K562 (cell line): ENCODE results near the gene FBN1. TPM values are rescaled to one million over a fixed set of nuclear protein-coding genes. Genes with fewer than 3 reads are reported as not detected.

Experiments
- ATAC-seq: fragments of 200-7000 bp; cut with Tn5 transposase; 3 replicates; pipeline ENCODE4 v1.9.1; 2020; ENCODE audit warnings: moderate library complexity
- BruUV-seq: library from RNA; stranded (reverse); fragments of 400-500 nt; replicated peaks from 2 replicates; lab custom pipeline; 2021; lab: Mats Ljungman, UMichigan
- CTCF ChIA-PET: fragments of 300-600 bp; formaldehyde crosslinking; extraction: SDS; loops from one replicate; lab custom pipeline; 2021; ENCODE audit warnings: low intra/inter-chr PET ratio; lab: Yijun Ruan, JAX
- POLR2A ChIA-PET: fragments of 300-600, 350-650 bp; sonication (Branson Sonifier 250); formaldehyde crosslinking; extraction: SDS; loops from one replicate; lab custom pipeline; 2021; ENCODE audit warnings: antibody characterized with exemption, inconsistent platforms; lab: Yijun Ruan, JAX
- DNase-seq, 4 experiments: peaks; one replicate each; pipeline versions ENCODE4 v3.0.0 to v3.0.0-alpha.2; 2011 to 2018; ENCODE audit warnings: low spot score in 3 of 4, mixed read lengths in 3 of 4; ENCODE audit errors: extremely low read depth in 1 of 4
- FAIRE-seq: peaks from 2 replicates; lab custom pipeline; 2011; peaks lifted over from hg19 to GRCh38; lab: Jason Lieb, UNC
- H2AFZ ChIP-seq: 2 replicates; pipeline ENCODE4 v1.6.0; 2011; ENCODE audit warnings: low read depth, low read length, control low read depth, inconsistent platforms
- H3K27ac ChIP-seq: fragments of 200-600 bp; 3 replicates; pipeline ENCODE4 v1.8.0; 2011; ENCODE audit warnings: low read depth, mild to moderate bottlenecking, control low read depth, inconsistent platforms, low read length, moderate library complexity, mixed read lengths; ENCODE audit errors: extremely low read depth
- H3K27me3 ChIP-seq, 2 experiments: fragments of 300-600 bp in 1 of 2; 2 replicates in 1 of 2; 3 replicates in 1 of 2; pipeline versions ENCODE4 v1.6.0 to v1.8.0; 2011; ENCODE audit warnings: inconsistent platforms in 2 of 2, low read length in 2 of 2, mild to moderate bottlenecking in 1 of 2, mixed read lengths in 1 of 2, moderate library complexity in 1 of 2; ENCODE audit not compliant: control insufficient read depth in 2 of 2, insufficient read depth in 2 of 2
- H3K36me3 ChIP-seq: fragments of 300-600 bp; 3 replicates; pipeline ENCODE4 v1.8.0; 2011; ENCODE audit warnings: mild to moderate bottlenecking, low read length, inconsistent platforms; ENCODE audit not compliant: control insufficient read depth, insufficient read depth
- H3K4me1 ChIP-seq, 2 experiments: fragments of 200-600 bp in 1 of 2; replicated peaks in 1 of 2; 2 replicates in 1 of 2; 3 replicates in 1 of 2; pipeline versions ENCODE4 v1.5.1 to v1.8.0; 2011; ENCODE audit warnings: inconsistent platforms in 2 of 2, low read length in 2 of 2, mild to moderate bottlenecking in 1 of 2, mixed read lengths in 1 of 2, moderate library complexity in 1 of 2; ENCODE audit not compliant: control insufficient read depth in 2 of 2, insufficient read depth in 2 of 2
- H3K4me2 ChIP-seq: 2 replicates; pipeline ENCODE4 v1.6.1; 2011; ENCODE audit warnings: low read length, control low read depth, inconsistent platforms, mixed read lengths; ENCODE audit not compliant: insufficient read depth
- H3K4me3 ChIP-seq: fragments of 200-600 bp; sonication (generic), shearing (Covaris generic); 2 replicates; pipeline ENCODE4 v1.5.1; 2016; ENCODE audit warnings: control low read depth, inconsistent platforms
- H3K79me2 ChIP-seq: fragments of 200-600 bp; 3 replicates; pipeline ENCODE4 v1.8.0; 2011; ENCODE audit warnings: low read length, inconsistent platforms; ENCODE audit not compliant: control insufficient read depth, insufficient read depth
- H3K9ac ChIP-seq, 2 experiments: 2 replicates each; pipeline versions ENCODE4 v1.6.0 to v1.6.1; 2011; ENCODE audit warnings: low read depth in 2 of 2, low read length in 2 of 2, control low read depth in 1 of 2, inconsistent platforms in 1 of 2, mild to moderate bottlenecking in 1 of 2, mixed read lengths in 1 of 2; ENCODE audit not compliant: insufficient read depth in 1 of 2
- H3K9me1 ChIP-seq: one replicate; pipeline ENCODE4 v1.6.0; 2011; ENCODE audit warnings: inconsistent platforms, mild to moderate bottlenecking, low read length, moderate library complexity; ENCODE audit not compliant: control insufficient read depth, insufficient read depth
- H3K9me3 ChIP-seq: replicated peaks from 2 replicates; pipeline ENCODE4 v1.5.1; 2011; ENCODE audit warnings: low read depth, low read length, inconsistent platforms; ENCODE audit not compliant: control insufficient read depth, insufficient read depth
- H4K20me1 ChIP-seq: replicated peaks from 2 replicates; pipeline ENCODE4 v1.6.1; 2011; ENCODE audit warnings: low read length, inconsistent platforms, mixed read lengths; ENCODE audit not compliant: control insufficient read depth, insufficient read depth
- E2F6 ChIP-seq, 2 experiments: IDR thresholded peaks; 2 replicates each; pipeline ENCODE4 v1.6.1; 2011; ENCODE audit warnings: borderline replicate concordance in 1 of 2, control low read depth in 1 of 2, low read depth in 1 of 2, low read length in 1 of 2, mild to moderate bottlenecking in 1 of 2, mixed read lengths in 1 of 2, moderate library complexity in 1 of 2; ENCODE audit not compliant: insufficient read depth in 1 of 2, insufficient read length in 1 of 2, poor library complexity in 1 of 2, severe bottlenecking in 1 of 2; ENCODE audit errors: extremely low read depth in 1 of 2
- LARP7 ChIP-seq: fragments of 450-650 bp; IDR thresholded peaks from 2 replicates; pipeline ENCODE4 v1.6.1; 2016
- NELFE ChIP-seq: IDR thresholded peaks from 2 replicates; pipeline ENCODE4 v1.6.1; 2011; ENCODE audit warnings: mild to moderate bottlenecking; ENCODE audit not compliant: insufficient read depth, insufficient read length
- NR2F6 ChIP-seq: fragments of 450-650 bp; formaldehyde crosslinking; IDR thresholded peaks from 2 replicates; pipeline ENCODE4 v1.4.0; 2020; ENCODE audit warnings: mild to moderate bottlenecking
- NR3C1 ChIP-seq: sonication (generic); formaldehyde crosslinking; IDR thresholded peaks from 2 replicates; pipeline ENCODE4 v1.8.1; 2022; ENCODE audit warnings: missing genetic modification reagents
- POLR2G ChIP-seq: fragments of 200-400 bp; formaldehyde crosslinking; IDR thresholded peaks from 2 replicates; pipeline ENCODE4 v1.6.1; 2017; ENCODE audit warnings: low read depth, mild to moderate bottlenecking, antibody characterized with exemption, low read length, moderate library complexity
- RBBP5 ChIP-seq: fragments of 200-600 bp; sonication (generic); IDR thresholded peaks from 2 replicates; pipeline ENCODE4 v1.6.1; 2012; ENCODE audit warnings: borderline replicate concordance, mild to moderate bottlenecking, low read length, control low read depth, inconsistent platforms; ENCODE audit not compliant: insufficient read depth, poor library complexity, severe bottlenecking
- RHOXF2B ChIP-seq: fragments of 250-450 bp; sonication (Bioruptor Pico); conservative IDR thresholded peaks from 2 replicates; pipeline ENCODE4 v1.5.1; 2021
- RNF2 ChIP-seq: sonication (generic); IDR thresholded peaks from 2 replicates; pipeline ENCODE4 v1.6.1; 2016
- SMARCC2 ChIP-seq: fragments of 450-650 bp; IDR thresholded peaks from 2 replicates; pipeline ENCODE4 v1.6.1; 2017; ENCODE audit warnings: antibody characterized with exemption, moderate library complexity, mild to moderate bottlenecking, low read depth
- TCF15 ChIP-seq: fragments of 250-450 bp; sonication (Bioruptor Pico); IDR thresholded peaks from 2 replicates; pipeline ENCODE4 v1.8.0; 2022; ENCODE audit warnings: moderate library complexity, mild to moderate bottlenecking, inconsistent platforms
- ZKSCAN1 ChIP-seq: fragments of 150-350 bp; IDR thresholded peaks from 2 replicates; pipeline ENCODE4 v1.6.1; 2016; ENCODE audit warnings: low read depth, low read length
- ZNF384 ChIP-seq: IDR thresholded peaks from 2 replicates; pipeline ENCODE4 v1.6.1; 2012; ENCODE audit warnings: low read depth, low read length, improper control_type of control experiment
- ZNF512 ChIP-seq: IDR thresholded peaks from 2 replicates; pipeline ENCODE4 v1.6.1; 2016; ENCODE audit warnings: missing genetic modification characterization, missing compliant biosample characterization
- ZNF785 ChIP-seq: fragments of 250-450 bp; sonication (Bioruptor Pico); IDR thresholded peaks from 2 replicates; pipeline ENCODE4 v1.4.0; 2020; ENCODE audit warnings: mild to moderate bottlenecking
- WGBS: fragments of 100-300 bp; shearing (Covaris generic); methylation state at CpG from one replicate; pipeline ENCODE4 v1.1.6; 2016; ENCODE audit warnings: low coverage, mixed read lengths; ENCODE audit not compliant: insufficient coverage; ENCODE audit errors: missing lambda C conversion rate; 5-methylcytosine and 5-hydroxymethylcytosine counted together
- in situ Hi-C: fragments of 300-500 bp; cut with MboI; formaldehyde crosslinking; loops from 4 replicates; pipeline ENCODE4 v1.15.0; 2018; ENCODE audit warnings: inconsistent platforms, mixed read lengths
- intact Hi-C: fragments of 100-400 bp; cut with micrococcal nuclease; formaldehyde crosslinking; loops from 2 replicates; pipeline ENCODE4 v1.14.2; 2022
- polyA plus RNA-seq, 8 experiments: library from polyadenylated mRNA; depleted of rRNA in 4 of 8; stranded (reverse) in 5 of 8; unstranded in 3 of 8; fragments of >200 nt; fragmentation: Nextera tagmentation in 2 of 8; fragmentation: Illumina TruSeq in 1 of 8; extraction: Ambion mirVana in 2 of 8; extraction: Trizol in 1 of 8; gene quantifications; 2 replicates each; pipeline versions ENCODE4 v1.2.1 to v1.2.3, GENCODE V29; 2011 to 2014; ENCODE audit warnings: inconsistent platforms in 1 of 8, missing spikeins in 1 of 8
- total RNA-seq, 7 experiments: library from RNA; depleted of rRNA in 6 of 7; stranded (reverse); fragments of >200 nt in 6 of 7; fragmentation: Illumina TruSeq in 2 of 7; extraction: Trizol in 2 of 7; gene quantifications; 2 replicates each; pipeline versions ENCODE4 v1.2.1 to v1.2.3, GENCODE V29; 2011 to 2021; ENCODE audit warnings: low replicate concordance in 1 of 7

Gene FBN1
- total and polyA plus RNA-seq, 9 of the 15 experiments (the other 6 are each of a cell fraction or from before 2014, with no cell fraction given), result 0.15 to 1.2 (median 0.60) TPM

GRCh38 chr15:48465410-48465809, 180.1 kb downstream of the FBN1 start:
- no peak overlapping the region for H3K4me3 ChIP-seq
- H3K27me3 ChIP-seq, result 0 out of 5 replicates have a peak, but pooled peaks cover 0 to 4% of the 10 kb centered on the region in 2 experiments
- H3K79me2 ChIP-seq, result no peaks in the 10 kb centered on the region
- no peaks in the 10 kb centered on the region for H3K9me3 ChIP-seq
- intact Hi-C loops (no loop called here), in situ Hi-C loops (no loop called here)
- ATAC-seq (no peak), DNase-seq (no peak), FAIRE-seq (no peak)
- H2AFZ ChIP-seq, result no peak overlapping the region
- BruUV-seq, result no TSS peak
- no peaks in the 10 kb centered on the region for H4K20me1 ChIP-seq
- H3K4me1 ChIP-seq, result no peaks in the 10 kb centered on the region
- POLR2A ChIA-PET, result no interaction called here
- no peak overlapping the region for H3K27ac ChIP-seq
- H3K4me2 ChIP-seq, result no peak overlapping the region
- WGBS, result 16% methylated on average over 5 of the region's 5 CpGs
- TF ChIP-seq RHOXF2B (CRISPR knock-in tag) (no peak), ZKSCAN1 (no peak), LARP7 (no peak), ZNF384 (no peak), RNF2 (no peak), SMARCC2 (no peak), TCF15 (no peak), ZNF512 (tag) (no peak), NELFE (no peak), POLR2G (no peak), ZNF785 (CRISPR knock-in tag) (no peak), NR3C1 (CRISPR knock-in tag) (no peak), NR2F6 (CRISPR knock-in tag) (no peak), RBBP5 (no peak), E2F6 (IDR thresholded peaks at IDR 0.05; ENCODE audit: borderline replicate concordance in 1 of 2, extremely low read depth in 1 of 2, insufficient read depth in 1 of 2, insufficient read length in 1 of 2, low read depth in 1 of 2, low read length in 1 of 2, poor library complexity in 1 of 2, severe bottlenecking in 1 of 2) (no peak)
- TF ChIP-seq, all 486 proteins: peak for 0
- Histone ChIP-seq H3K9ac (no peak overlapping the region), H3K9me1 (no peaks in the 10 kb centered on the region), H3K36me3 (no peaks in the 10 kb centered on the region)
- CTCF ChIA-PET, result no interaction called here
